B cell (primary cell): ENCODE measurements around the gene ERG. TPM values are rescaled to one million over a fixed set of nuclear protein-coding genes. Genes with fewer than 3 reads are reported as not detected.

Experiments
- ATAC-seq: fragments of 200-7000 bp; cut with Tn5 transposase; one replicate; pipeline ENCODE4 v1.10.0; 2021; ENCODE audit warnings: low read depth, mild to moderate bottlenecking, moderate number of reproducible peaks, moderate library complexity
- CTCF ChIA-PET: fragments of 350-600 bp; sonication (Branson Sonifier 250); formaldehyde crosslinking; loops from one replicate; lab custom pipeline; 2021; ENCODE audit warnings: antibody characterized with exemption, inconsistent platforms; lab: Charles Lee
- POLR2A ChIA-PET: fragments of 350-600 bp; sonication (Branson Sonifier 250); formaldehyde crosslinking; loops from one replicate; lab custom pipeline; 2021; ENCODE audit warnings: antibody characterized with exemption; lab: Charles Lee
- DNase-seq: peaks from one replicate; pipeline ENCODE4 v3.0.0; 2013
- H2AFZ ChIP-seq: 2 replicates; pipeline ENCODE4 v1.6.1; 2012; ENCODE audit warnings: mild to moderate bottlenecking, low read depth, low read length; ENCODE audit not compliant: insufficient read depth, poor library complexity, severe bottlenecking
- H3K27ac ChIP-seq, 2 donors: 1 replicate in 1 of 2; 2 replicates in 1 of 2; pipeline ENCODE4 v1.5.1; 2012 to 2013; ENCODE audit warnings: low read length in 2 of 2, mild to moderate bottlenecking in 2 of 2, moderate library complexity in 1 of 2
- H3K27me3 ChIP-seq, 4 experiments: fragments of 200-600 bp in 1 of 4; sonication (generic) in 1 of 4; replicated peaks in 1 of 4; 1 replicate in 2 of 4; 2 replicates in 2 of 4; pipeline versions ENCODE4 v1.6.1 to v1.7.0; 2013 to 2016; ENCODE audit warnings: low read length in 3 of 4, mild to moderate bottlenecking in 2 of 4, mixed read lengths in 1 of 4, moderate library complexity in 1 of 4; ENCODE audit not compliant: insufficient read depth in 4 of 4, control insufficient read depth in 3 of 4; ENCODE audit errors: control extremely low read depth in 1 of 4
- H3K36me3 ChIP-seq, 2 experiments: replicated peaks in 1 of 2; 1 replicate in 1 of 2; 2 replicates in 1 of 2; pipeline versions ENCODE4 v1.6.1 to v1.7.1; 2013; ENCODE audit warnings: low read length in 1 of 2; ENCODE audit not compliant: insufficient read depth in 2 of 2, control insufficient read depth in 1 of 2; ENCODE audit errors: control extremely low read depth in 1 of 2, extremely low read depth in 1 of 2
- H3K4me1 ChIP-seq, 2 donors: fragments of 200-600 bp in 1 of 2; sonication (generic) in 1 of 2; 1 replicate in 1 of 2; 2 replicates in 1 of 2; pipeline versions ENCODE4 v1.5.1 to v1.6.1; 2013 to 2017; ENCODE audit warnings: low read length in 2 of 2; ENCODE audit not compliant: control insufficient read depth in 2 of 2, insufficient read depth in 2 of 2
- H3K4me2 ChIP-seq: replicated peaks from 2 replicates; pipeline ENCODE3; 2012; ENCODE audit warnings: mild to moderate bottlenecking, low read depth, low read length; ENCODE audit not compliant: poor library complexity, severe bottlenecking
- H3K4me3 ChIP-seq, 5 experiments: fragments of 200-600 bp in 1 of 5; sonication (generic) in 1 of 5; 1 replicate in 3 of 5; 2 replicates in 2 of 5; pipeline versions ENCODE4 v1.5.1 to v1.7.0; 2011 to 2016; ENCODE audit warnings: low read length in 4 of 5, mild to moderate bottlenecking in 4 of 5, low read depth in 2 of 5, control low read depth in 1 of 5, moderate library complexity in 1 of 5; ENCODE audit not compliant: insufficient read depth in 1 of 5; ENCODE audit errors: control extremely low read depth in 1 of 5, extremely low read depth in 1 of 5
- H3K79me2 ChIP-seq: fragments of 200-600 bp; sonication (generic); one replicate; pipeline ENCODE4 v1.6.0; 2016; ENCODE audit warnings: low read length; ENCODE audit not compliant: control insufficient read depth, insufficient read depth
- H3K9ac ChIP-seq: fragments of 200-600 bp; sonication (generic); 2 replicates; pipeline ENCODE4 v1.6.1; 2017; ENCODE audit warnings: mild to moderate bottlenecking, low read length, moderate library complexity
- H3K9me3 ChIP-seq, 3 donors: one replicate each; pipeline versions ENCODE4 v1.6.1 to v1.7.1; 2013; ENCODE audit warnings: low read length in 2 of 3; ENCODE audit not compliant: control insufficient read depth in 2 of 3, insufficient read depth in 1 of 3; ENCODE audit errors: control extremely low read depth in 1 of 3
- H4K20me1 ChIP-seq: 2 replicates; pipeline ENCODE4 v1.6.0; 2012; ENCODE audit warnings: mild to moderate bottlenecking, low read length; ENCODE audit not compliant: insufficient read depth, control insufficient read depth, poor library complexity, severe bottlenecking
- H3K27ac Mint-ChIP-seq: one replicate; pipeline ENCODE4 v1.8.0; 2021; ENCODE audit warnings: mixed read lengths
- H3K27me3 Mint-ChIP-seq: one replicate; pipeline ENCODE4 v1.8.0; 2021; ENCODE audit warnings: mixed read lengths
- H3K4me1 Mint-ChIP-seq: one replicate; pipeline ENCODE4 v1.8.0; 2021; ENCODE audit warnings: mixed read lengths
- H3K4me3 Mint-ChIP-seq: one replicate; pipeline ENCODE4 v1.8.0; 2021; ENCODE audit warnings: mixed read lengths
- H3K9me3 Mint-ChIP-seq: one replicate; pipeline ENCODE4 v1.8.0; 2022; ENCODE audit warnings: mixed read lengths; ENCODE audit not compliant: insufficient read depth
- EZH2 ChIP-seq: IDR thresholded peaks from 2 replicates; pipeline ENCODE4 v1.6.1; 2012; ENCODE audit warnings: borderline replicate concordance, low read depth, mild to moderate bottlenecking, moderate library complexity, low read length; ENCODE audit not compliant: insufficient read depth, poor library complexity, severe bottlenecking
- WGBS: methylation state at CpG from one replicate; pipeline ENCODE4 v1.1.5; 2013; ENCODE audit warnings: missing lambda C conversion rate; ENCODE audit not compliant: insufficient coverage; 5-methylcytosine and 5-hydroxymethylcytosine counted together
- intact Hi-C: fragments of 100-400 bp; cut with micrococcal nuclease; formaldehyde crosslinking; loops from one replicate; pipeline ENCODE4 v1.10.0; 2022
- polyA plus RNA-seq: library from polyadenylated mRNA; depleted of rRNA; stranded (reverse); fragments of >200 nt; gene quantifications from 2 replicates; pipeline ENCODE4 v1.2.3, GENCODE V29; 2012
- total RNA-seq, 2 donors: library from RNA; stranded (reverse); fragments of 120-200 nt in 1 of 2; gene quantifications; 1 replicate in 1 of 2; 2 replicates in 1 of 2; pipeline versions ENCODE4 v1.2.3 to v1.2.4, GENCODE V29; 2013 to 2022
- TF ChIP-seq, protein P1 (sequence below): fragments of 200-600 bp; IDR thresholded peaks from one replicate; pipeline ENCODE4 v1.8.0; 2022; ENCODE audit warnings: antibody characterized with exemption, mild to moderate bottlenecking

Gene ERG
- total and polyA plus RNA-seq, 2 donors (not counting 1 experiment from before 2014, with no cell fraction given): 0.17 TPM; not detected in 1

- no peak for DNase-seq
- H3K9ac ChIP-seq: no peak overlapping the region
Observed at GRCh38 chr21:38352536-38353219, 145.6 kb downstream of the ERG start.

DNA sequence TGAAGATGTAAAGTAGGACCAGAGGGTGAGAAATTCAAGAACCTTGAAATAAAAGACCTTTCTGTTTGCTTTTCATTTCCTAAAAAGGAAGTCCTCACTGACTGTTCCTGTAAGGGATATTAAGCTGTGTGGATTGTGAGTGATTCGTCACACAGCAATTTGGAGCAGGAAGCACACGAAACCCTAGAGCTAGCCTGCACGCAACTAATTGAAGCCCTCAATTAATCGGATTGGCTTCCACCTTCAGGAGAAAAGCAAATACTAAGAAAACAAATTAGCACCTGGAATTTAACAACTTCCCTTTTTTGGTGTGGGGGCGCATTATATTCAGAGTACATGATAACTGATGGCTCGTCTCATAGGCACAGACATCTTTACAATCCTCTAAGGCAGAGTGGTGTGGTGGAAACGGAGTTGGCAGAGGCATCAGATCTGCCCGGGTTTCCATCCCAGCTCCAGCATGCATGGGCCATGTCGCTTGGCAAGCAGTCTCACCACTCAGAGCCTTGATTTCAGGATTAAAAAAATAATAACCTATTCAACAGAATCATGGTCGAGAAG lies 146.2 kb downstream of the ERG start:
- Histone ChIP-seq H3K9me3 (no peaks in the 10 kb centered on the region), H3K27ac (no peak overlapping the region), H3K4me1 (no peaks in the 10 kb centered on the region), H4K20me1 (no peaks in the 10 kb centered on the region), H3K4me2 (no peak overlapping the region), H2AFZ (no peak overlapping the region), H3K36me3 (no peaks in the 10 kb centered on the region), H3K9ac (no peak overlapping the region), H3K4me3 (no peak overlapping the region), H3K79me2 (no peaks in the 10 kb centered on the region), H3K27me3 (no peaks in the 10 kb centered on the region)
- Mint-ChIP-seq H3K9me3 (no peaks in the 10 kb centered on the region), H3K4me1 (no peaks in the 10 kb centered on the region), H3K27ac (no peak overlapping the region), H3K4me3 (no peak overlapping the region), H3K27me3 (peaks cover 8% of the 10 kb centered on the region)
- TF ChIP-seq EZH2: no peak
- TF ChIP-seq, protein P1, sequence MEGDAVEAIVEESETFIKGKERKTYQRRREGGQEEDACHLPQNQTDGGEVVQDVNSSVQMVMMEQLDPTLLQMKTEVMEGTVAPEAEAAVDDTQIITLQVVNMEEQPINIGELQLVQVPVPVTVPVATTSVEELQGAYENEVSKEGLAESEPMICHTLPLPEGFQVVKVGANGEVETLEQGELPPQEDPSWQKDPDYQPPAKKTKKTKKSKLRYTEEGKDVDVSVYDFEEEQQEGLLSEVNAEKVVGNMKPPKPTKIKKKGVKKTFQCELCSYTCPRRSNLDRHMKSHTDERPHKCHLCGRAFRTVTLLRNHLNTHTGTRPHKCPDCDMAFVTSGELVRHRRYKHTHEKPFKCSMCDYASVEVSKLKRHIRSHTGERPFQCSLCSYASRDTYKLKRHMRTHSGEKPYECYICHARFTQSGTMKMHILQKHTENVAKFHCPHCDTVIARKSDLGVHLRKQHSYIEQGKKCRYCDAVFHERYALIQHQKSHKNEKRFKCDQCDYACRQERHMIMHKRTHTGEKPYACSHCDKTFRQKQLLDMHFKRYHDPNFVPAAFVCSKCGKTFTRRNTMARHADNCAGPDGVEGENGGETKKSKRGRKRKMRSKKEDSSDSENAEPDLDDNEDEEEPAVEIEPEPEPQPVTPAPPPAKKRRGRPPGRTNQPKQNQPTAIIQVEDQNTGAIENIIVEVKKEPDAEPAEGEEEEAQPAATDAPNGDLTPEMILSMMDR: no peak
- CTCF ChIA-PET: no interaction called here
- WGBS: 54% methylated on average over 2 of the region's 10 CpGs
- intact Hi-C loops: loop anchor here (10.0 kb wide), 1 partner anchor 1847 kb away; no protein-coding TSS in a partner anchor
- POLR2A ChIA-PET: no interaction called here
- DNase-seq (no peak), ATAC-seq (no peak)

More at GRCh38 chr21:38352536-38353219, 145.6 kb downstream of the ERG start:
- TF ChIP-seq, protein P1: no peak
- no peak for TF ChIP-seq EZH2
- Histone ChIP-seq H3K27me3 (no peaks in the 10 kb centered on the region), H3K9me3 (no peaks in the 10 kb centered on the region), H2AFZ (no peak overlapping the region), H3K79me2 (no peaks in the 10 kb centered on the region), H3K36me3 (no peaks in the 10 kb centered on the region), H3K4me3 (no peak overlapping the region), H3K27ac (no peak overlapping the region), H3K4me2 (no peak overlapping the region), H3K4me1 (no peaks in the 10 kb centered on the region), H4K20me1 (no peaks in the 10 kb centered on the region)
- ChIA-PET CTCF (no interaction called here), POLR2A (no interaction called here)
- intact Hi-C loops: loop anchor here (10.0 kb wide), 1 partner anchor 1848 kb away; no protein-coding TSS in a partner anchor
- ATAC-seq: no peak
- Mint-ChIP-seq H3K4me3 (no peak overlapping the region), H3K9me3 (no peaks in the 10 kb centered on the region), H3K27me3 (peaks cover 8% of the 10 kb centered on the region), H3K4me1 (no peaks in the 10 kb centered on the region), H3K27ac (no peak overlapping the region)
- 25% methylated on average over 3 of the region's 6 CpGs for WGBS
